ENCODE results near the gene FAM20B.

DNA sequence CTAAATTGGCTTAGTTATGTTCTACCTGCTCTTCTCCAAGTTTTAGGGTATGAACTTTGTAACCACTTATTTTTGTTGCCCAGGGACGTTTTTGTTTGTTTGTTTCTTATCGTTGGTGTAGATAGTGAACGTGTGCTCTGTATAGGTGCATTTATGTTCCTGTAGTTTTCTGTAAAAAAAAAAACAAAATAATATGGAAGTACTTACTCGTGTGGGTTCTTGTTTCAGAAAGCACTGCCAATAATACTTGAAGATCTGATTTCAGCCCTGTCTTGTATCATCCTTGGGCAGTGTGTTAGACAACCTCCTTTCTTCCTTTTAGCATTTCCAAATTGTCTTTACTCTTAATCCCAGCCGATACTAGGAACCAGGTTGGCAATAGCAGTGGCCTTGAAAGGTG, 4.4 kb downstream of the FAM20B start:
- TF ChIP-seq, protein P1, sequence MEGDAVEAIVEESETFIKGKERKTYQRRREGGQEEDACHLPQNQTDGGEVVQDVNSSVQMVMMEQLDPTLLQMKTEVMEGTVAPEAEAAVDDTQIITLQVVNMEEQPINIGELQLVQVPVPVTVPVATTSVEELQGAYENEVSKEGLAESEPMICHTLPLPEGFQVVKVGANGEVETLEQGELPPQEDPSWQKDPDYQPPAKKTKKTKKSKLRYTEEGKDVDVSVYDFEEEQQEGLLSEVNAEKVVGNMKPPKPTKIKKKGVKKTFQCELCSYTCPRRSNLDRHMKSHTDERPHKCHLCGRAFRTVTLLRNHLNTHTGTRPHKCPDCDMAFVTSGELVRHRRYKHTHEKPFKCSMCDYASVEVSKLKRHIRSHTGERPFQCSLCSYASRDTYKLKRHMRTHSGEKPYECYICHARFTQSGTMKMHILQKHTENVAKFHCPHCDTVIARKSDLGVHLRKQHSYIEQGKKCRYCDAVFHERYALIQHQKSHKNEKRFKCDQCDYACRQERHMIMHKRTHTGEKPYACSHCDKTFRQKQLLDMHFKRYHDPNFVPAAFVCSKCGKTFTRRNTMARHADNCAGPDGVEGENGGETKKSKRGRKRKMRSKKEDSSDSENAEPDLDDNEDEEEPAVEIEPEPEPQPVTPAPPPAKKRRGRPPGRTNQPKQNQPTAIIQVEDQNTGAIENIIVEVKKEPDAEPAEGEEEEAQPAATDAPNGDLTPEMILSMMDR (IDR thresholded peaks at IDR 0.05) = no peak
- TF ChIP-seq EZH2 (IDR thresholded peaks at IDR 0.05) = no peak
